K562 (cell line): ENCODE results near the gene EPB41L4B. TPM values are rescaled to one million over a fixed set of nuclear protein-coding genes. Genes with fewer than 3 reads are reported as not detected.
A peak's percentile ranks its signal among the peaks of the same experiment; 100 is the strongest.

Source experiments
- ATAC-seq: fragments of 200-7000 bp; cut with Tn5 transposase; 3 replicates; pipeline ENCODE4 v1.9.1; 2020; ENCODE audit warnings: moderate library complexity
- BruUV-seq: library from RNA; stranded (reverse); fragments of 400-500 nt; replicated peaks from 2 replicates; lab custom pipeline; 2021; lab: Mats Ljungman, UMichigan
- CTCF ChIA-PET: fragments of 300-600 bp; formaldehyde crosslinking; extraction: SDS; loops from one replicate; lab custom pipeline; 2021; ENCODE audit warnings: low intra/inter-chr PET ratio; lab: Yijun Ruan, JAX
- POLR2A ChIA-PET: fragments of 300-600, 350-650 bp; sonication (Branson Sonifier 250); formaldehyde crosslinking; extraction: SDS; loops from one replicate; lab custom pipeline; 2021; ENCODE audit warnings: antibody characterized with exemption, inconsistent platforms; lab: Yijun Ruan, JAX
- DNase-seq, 4 experiments: peaks; one replicate each; pipeline versions ENCODE4 v3.0.0 to v3.0.0-alpha.2; 2011 to 2018; ENCODE audit warnings: low spot score in 3 of 4, mixed read lengths in 3 of 4; ENCODE audit errors: extremely low read depth in 1 of 4
- FAIRE-seq: peaks from 2 replicates; lab custom pipeline; 2011; peaks lifted over from hg19 to GRCh38; lab: Jason Lieb, UNC
- H2AFZ ChIP-seq: 2 replicates; pipeline ENCODE4 v1.6.0; 2011; ENCODE audit warnings: low read depth, low read length, control low read depth, inconsistent platforms
- H3K27ac ChIP-seq: fragments of 200-600 bp; 3 replicates; pipeline ENCODE4 v1.8.0; 2011; ENCODE audit warnings: low read depth, mild to moderate bottlenecking, control low read depth, inconsistent platforms, low read length, moderate library complexity, mixed read lengths; ENCODE audit errors: extremely low read depth
- H3K27me3 ChIP-seq, 2 experiments: fragments of 300-600 bp in 1 of 2; 2 replicates in 1 of 2; 3 replicates in 1 of 2; pipeline versions ENCODE4 v1.6.0 to v1.8.0; 2011; ENCODE audit warnings: inconsistent platforms in 2 of 2, low read length in 2 of 2, mild to moderate bottlenecking in 1 of 2, mixed read lengths in 1 of 2, moderate library complexity in 1 of 2; ENCODE audit not compliant: control insufficient read depth in 2 of 2, insufficient read depth in 2 of 2
- H3K36me3 ChIP-seq: fragments of 300-600 bp; 3 replicates; pipeline ENCODE4 v1.8.0; 2011; ENCODE audit warnings: mild to moderate bottlenecking, low read length, inconsistent platforms; ENCODE audit not compliant: control insufficient read depth, insufficient read depth
- H3K4me1 ChIP-seq, 2 experiments: fragments of 200-600 bp in 1 of 2; replicated peaks in 1 of 2; 2 replicates in 1 of 2; 3 replicates in 1 of 2; pipeline versions ENCODE4 v1.5.1 to v1.8.0; 2011; ENCODE audit warnings: inconsistent platforms in 2 of 2, low read length in 2 of 2, mild to moderate bottlenecking in 1 of 2, mixed read lengths in 1 of 2, moderate library complexity in 1 of 2; ENCODE audit not compliant: control insufficient read depth in 2 of 2, insufficient read depth in 2 of 2
- H3K4me2 ChIP-seq: 2 replicates; pipeline ENCODE4 v1.6.1; 2011; ENCODE audit warnings: low read length, control low read depth, inconsistent platforms, mixed read lengths; ENCODE audit not compliant: insufficient read depth
- H3K4me3 ChIP-seq: fragments of 200-600 bp; sonication (generic), shearing (Covaris generic); 2 replicates; pipeline ENCODE4 v1.5.1; 2016; ENCODE audit warnings: control low read depth, inconsistent platforms
- H3K79me2 ChIP-seq: fragments of 200-600 bp; 3 replicates; pipeline ENCODE4 v1.8.0; 2011; ENCODE audit warnings: low read length, inconsistent platforms; ENCODE audit not compliant: control insufficient read depth, insufficient read depth
- H3K9ac ChIP-seq, 2 experiments: 2 replicates each; pipeline versions ENCODE4 v1.6.0 to v1.6.1; 2011; ENCODE audit warnings: low read depth in 2 of 2, low read length in 2 of 2, control low read depth in 1 of 2, inconsistent platforms in 1 of 2, mild to moderate bottlenecking in 1 of 2, mixed read lengths in 1 of 2; ENCODE audit not compliant: insufficient read depth in 1 of 2
- H3K9me1 ChIP-seq: one replicate; pipeline ENCODE4 v1.6.0; 2011; ENCODE audit warnings: inconsistent platforms, mild to moderate bottlenecking, low read length, moderate library complexity; ENCODE audit not compliant: control insufficient read depth, insufficient read depth
- H3K9me3 ChIP-seq: replicated peaks from 2 replicates; pipeline ENCODE4 v1.5.1; 2011; ENCODE audit warnings: low read depth, low read length, inconsistent platforms; ENCODE audit not compliant: control insufficient read depth, insufficient read depth
- H4K20me1 ChIP-seq: replicated peaks from 2 replicates; pipeline ENCODE4 v1.6.1; 2011; ENCODE audit warnings: low read length, inconsistent platforms, mixed read lengths; ENCODE audit not compliant: control insufficient read depth, insufficient read depth
- ARID1B ChIP-seq: fragments of 450-650 bp; IDR thresholded peaks from 2 replicates; pipeline ENCODE4 v1.6.1; 2016; ENCODE audit warnings: antibody characterized with exemption, mild to moderate bottlenecking, inconsistent platforms
- BCL6 ChIP-seq: fragments of 250-450 bp; sonication (Bioruptor Pico); IDR thresholded peaks from 2 replicates; pipeline ENCODE4 v1.4.0; 2020
- CBFA2T3 ChIP-seq: fragments of 450-650 bp; IDR thresholded peaks from 2 replicates; pipeline ENCODE4 v1.6.1; 2017
- CREB3L1 ChIP-seq: fragments of 450-650 bp; IDR thresholded peaks from 2 replicates; pipeline ENCODE4 v1.6.1; 2014; ENCODE audit warnings: low read depth, mild to moderate bottlenecking, moderate library complexity, borderline replicate concordance
- NCOR1 ChIP-seq: fragments of 450-650 bp; IDR thresholded peaks from 2 replicates; pipeline ENCODE4 v1.6.1; 2016; ENCODE audit warnings: mild to moderate bottlenecking, moderate library complexity
- SMAD4 ChIP-seq: fragments of 250-450 bp; sonication (Bioruptor Pico); conservative IDR thresholded peaks from 2 replicates; pipeline ENCODE4 v1.8.0; 2021; ENCODE audit warnings: inconsistent platforms, mild to moderate bottlenecking, moderate library complexity
- SMARCA4 ChIP-seq: fragments of 450-650 bp; IDR thresholded peaks from 2 replicates; pipeline ENCODE4 v1.6.1; 2016
- TAL1 ChIP-seq: fragments of 450-650 bp; IDR thresholded peaks from 2 replicates; pipeline ENCODE4 v1.6.1; 2016; ENCODE audit warnings: mild to moderate bottlenecking
- TEAD4 ChIP-seq, 2 experiments: sonication (generic) in 1 of 2; formaldehyde crosslinking in 1 of 2; IDR thresholded peaks; 2 replicates each; pipeline versions ENCODE4 v1.6.1 to v1.8.0; 2012 to 2022; ENCODE audit warnings: borderline replicate concordance in 1 of 2, inconsistent platforms in 1 of 2, low read length in 1 of 2, mild to moderate bottlenecking in 1 of 2, missing genetic modification reagents in 1 of 2
- XRCC4 ChIP-seq: IDR thresholded peaks from one replicate; pipeline ENCODE4 v1.6.1; 2011; ENCODE audit not compliant: insufficient read depth, insufficient read length; ENCODE audit errors: extremely low read depth
- YY1 ChIP-seq, 3 experiments: IDR thresholded peaks; 2 replicates each; pipeline ENCODE4 v1.6.1; 2011; ENCODE audit warnings: low read length in 2 of 3, mild to moderate bottlenecking in 2 of 3, moderate library complexity in 2 of 3, borderline replicate concordance in 1 of 3, control low read depth in 1 of 3, low read depth in 1 of 3; ENCODE audit not compliant: insufficient read depth in 3 of 3, insufficient replicate concordance in 2 of 3, control insufficient read depth in 1 of 3, insufficient read length in 1 of 3; ENCODE audit errors: extremely low read depth in 1 of 3
- ZNF146 ChIP-seq: IDR thresholded peaks from one replicate; pipeline ENCODE4 v1.6.1; 2018; ENCODE audit warnings: missing compliant biosample characterization; ENCODE audit not compliant: unreplicated experiment
- WGBS: fragments of 100-300 bp; shearing (Covaris generic); methylation state at CpG from one replicate; pipeline ENCODE4 v1.1.6; 2016; ENCODE audit warnings: low coverage, mixed read lengths; ENCODE audit not compliant: insufficient coverage; ENCODE audit errors: missing lambda C conversion rate; 5-methylcytosine and 5-hydroxymethylcytosine counted together
- in situ Hi-C: fragments of 300-500 bp; cut with MboI; formaldehyde crosslinking; loops from 4 replicates; pipeline ENCODE4 v1.15.0; 2018; ENCODE audit warnings: inconsistent platforms, mixed read lengths
- intact Hi-C: fragments of 100-400 bp; cut with micrococcal nuclease; formaldehyde crosslinking; loops from 2 replicates; pipeline ENCODE4 v1.14.2; 2022
- polyA plus RNA-seq, 8 experiments: library from polyadenylated mRNA; depleted of rRNA in 4 of 8; stranded (reverse) in 5 of 8; unstranded in 3 of 8; fragments of >200 nt; fragmentation: Nextera tagmentation in 2 of 8; fragmentation: Illumina TruSeq in 1 of 8; extraction: Ambion mirVana in 2 of 8; extraction: Trizol in 1 of 8; gene quantifications; 2 replicates each; pipeline versions ENCODE4 v1.2.1 to v1.2.3, GENCODE V29; 2011 to 2014; ENCODE audit warnings: inconsistent platforms in 1 of 8, missing spikeins in 1 of 8
- total RNA-seq, 7 experiments: library from RNA; depleted of rRNA in 6 of 7; stranded (reverse); fragments of >200 nt in 6 of 7; fragmentation: Illumina TruSeq in 2 of 7; extraction: Trizol in 2 of 7; gene quantifications; 2 replicates each; pipeline versions ENCODE4 v1.2.1 to v1.2.3, GENCODE V29; 2011 to 2021; ENCODE audit warnings: low replicate concordance in 1 of 7
- TF ChIP-seq, protein P1 (sequence below): fragments of 450-650 bp; formaldehyde crosslinking; IDR thresholded peaks from 2 replicates; pipeline ENCODE4 v1.4.0; 2022; ENCODE audit warnings: mild to moderate bottlenecking, moderate library complexity

The EPB41L4B gene
- total and polyA plus RNA-seq, 9 of the 15 experiments (the other 6 are each of a cell fraction or from before 2014, with no cell fraction given), result 0.09 to 0.38 (median 0.21) TPM

- Histone ChIP-seq H3K79me2 (no peaks in the 10 kb centered on the region), H4K20me1 (no peaks in the 10 kb centered on the region), H2AFZ (no peak overlapping the region), H3K9ac (no peak overlapping the region), H3K27me3 (no peaks in the 10 kb centered on the region), H3K4me2 (no peak overlapping the region), H3K9me1 (no peaks in the 10 kb centered on the region), H3K4me1 (peaks cover 5 to 10% of the 10 kb centered on the region in 2 experiments; a peak in 4 of 5 replicates), H3K36me3 (no peaks in the 10 kb centered on the region; the same call in 2 of the 3 replicates), H3K9me3 (0 out of 2 replicates have a peak, but pooled peaks cover 3% of the 10 kb centered on the region), H3K27ac (no peak overlapping the region), H3K4me3 (no peak overlapping the region)
- DNase-seq (no peak), FAIRE-seq (no peak), ATAC-seq (no peak)
- in situ Hi-C loops (no loop called here), intact Hi-C loops (no loop called here)
- ChIA-PET POLR2A (interaction anchor here (0.7 to 1.7 kb wide), 2 partner anchors 35 to 58 kb away, joined by 3 to 4 read pairs; no protein-coding TSS in a partner anchor), CTCF (no interaction called here)
- TF ChIP-seq XRCC4 (no peak), YY1 (IDR thresholded peaks at IDR 0.05; ENCODE audit: borderline replicate concordance in 1 of 3, control insufficient read depth in 1 of 3, extremely low read depth in 1 of 3, insufficient read depth in 3 of 3, insufficient read length in 1 of 3, insufficient replicate concordance in 2 of 3, low read depth in 1 of 3, low read length in 2 of 3) (no peak), ZNF146 (CRISPR knock-in tag) (peak; percentile 26)
- BruUV-seq, result no TSS peak
Measured at GRCh38 chr9:109158651-109159050, 162.2 kb downstream of the EPB41L4B start.

DNA sequence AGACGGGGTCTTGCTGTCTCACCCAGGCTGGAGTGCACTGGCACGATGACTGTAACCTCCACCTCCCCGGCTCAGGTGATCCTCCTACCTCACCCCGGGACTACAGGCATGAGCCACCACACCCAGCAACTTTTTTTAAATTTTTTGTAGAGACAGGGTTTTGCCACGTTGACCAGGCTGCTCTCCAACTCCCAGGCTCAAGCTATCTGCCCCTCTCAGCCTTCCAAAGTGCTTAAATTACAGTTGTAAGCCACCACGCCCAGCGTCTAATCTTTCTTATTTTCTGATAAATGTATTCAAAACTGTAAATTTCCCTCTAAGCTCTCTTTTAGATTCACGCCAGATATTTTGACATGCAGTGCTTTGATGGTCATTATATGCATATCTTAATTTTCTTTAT lies 164.2 kb downstream of the EPB41L4B start:
- peak; percentile 78 for FAIRE-seq
- intact Hi-C loops (no loop called here), in situ Hi-C loops (no loop called here)
- no peaks in the 10 kb centered on the region; the same call in 2 of the 3 replicates for H3K36me3 ChIP-seq
- 3% methylated on average over 7 of the region's 8 CpGs for WGBS
- peak overlapping the region; percentile 40 to 70; a peak in 2 of 4 replicates for H3K9ac ChIP-seq
- ATAC-seq, result peak; percentile 86
- peak overlapping the region; percentile 71 for H2AFZ ChIP-seq
- H3K4me3 ChIP-seq, result no peak overlapping the region
- H3K27me3 ChIP-seq, result no peaks in the 10 kb centered on the region
- H4K20me1 ChIP-seq, result no peaks in the 10 kb centered on the region
- H3K79me2 ChIP-seq, result no peaks in the 10 kb centered on the region
- peak in 1 of 4 experiments; percentile 72 for DNase-seq
- peaks cover 6% of the 10 kb centered on the region for H3K9me3 ChIP-seq
- H3K27ac ChIP-seq, result peak overlapping the region; percentile 45; the same call in 1 of the 3 replicates
- BruUV-seq, result no TSS peak
- POLR2A ChIA-PET, result interaction anchor here (0.6 to 1.0 kb wide), 3 partner anchors 9 to 270 kb away, joined by 3 to 5 read pairs (median 4); no protein-coding TSS in a partner anchor
- no peaks in the 10 kb centered on the region for H3K9me1 ChIP-seq
- peak overlapping the region; percentile 47 for H3K4me2 ChIP-seq
- peaks cover 5 to 10% of the 10 kb centered on the region in 2 experiments; a peak in 4 of 5 replicates for H3K4me1 ChIP-seq
- CTCF ChIA-PET, result no interaction called here
- TF ChIP-seq SMARCA4, result 0 out of 2 replicates have a peak, but pooled peaks have one; percentile 32
- TF ChIP-seq BCL6 (CRISPR knock-in tag), result no peak
- peak; percentile 53; the same call in 1 of the 2 replicates for TF ChIP-seq NCOR1
- TF ChIP-seq TEAD4 (IDR thresholded peaks at IDR 0.05; ENCODE audit: low read length), result 0 out of 2 replicates have a peak, but pooled peaks have one; percentile 20
- no peak for TF ChIP-seq TEAD4 (CRISPR knock-in tag; IDR thresholded peaks at IDR 0.05; ENCODE audit: borderline replicate concordance)
- TF ChIP-seq SMAD4, result 0 out of 2 replicates have a peak, but pooled peaks have one; percentile 5
- peak; percentile 84 for TF ChIP-seq ARID1B
- peak; percentile 52 for TF ChIP-seq CBFA2T3
- TF ChIP-seq, protein P1, sequence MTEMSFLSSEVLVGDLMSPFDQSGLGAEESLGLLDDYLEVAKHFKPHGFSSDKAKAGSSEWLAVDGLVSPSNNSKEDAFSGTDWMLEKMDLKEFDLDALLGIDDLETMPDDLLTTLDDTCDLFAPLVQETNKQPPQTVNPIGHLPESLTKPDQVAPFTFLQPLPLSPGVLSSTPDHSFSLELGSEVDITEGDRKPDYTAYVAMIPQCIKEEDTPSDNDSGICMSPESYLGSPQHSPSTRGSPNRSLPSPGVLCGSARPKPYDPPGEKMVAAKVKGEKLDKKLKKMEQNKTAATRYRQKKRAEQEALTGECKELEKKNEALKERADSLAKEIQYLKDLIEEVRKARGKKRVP (CRISPR knock-in tag), result no peak
- TF ChIP-seq TAL1, result peak; percentile 27; the same call in 1 of the 2 replicates
- peak; percentile 74; the same call in 1 of the 2 replicates for TF ChIP-seq CREB3L1
